GM23248 (cell line): ENCODE measurements around the gene PIAS2.

Source experiments
- EZH2 ChIP-seq: fragments of 200-600 bp; sonication (generic); IDR thresholded peaks from 2 replicates; pipeline ENCODE4 v1.6.1; 2018; ENCODE audit warnings: antibody characterized with exemption, mild to moderate bottlenecking; ENCODE audit not compliant: insufficient read depth, poor library complexity, severe bottlenecking
- EZH2phosphoT487 ChIP-seq: fragments of 200-600 bp; sonication (generic); IDR thresholded peaks from 2 replicates; pipeline ENCODE4 v1.6.1; 2018; ENCODE audit warnings: antibody characterized with exemption, moderate library complexity, mild to moderate bottlenecking, low read depth; ENCODE audit not compliant: insufficient read depth

DNA sequence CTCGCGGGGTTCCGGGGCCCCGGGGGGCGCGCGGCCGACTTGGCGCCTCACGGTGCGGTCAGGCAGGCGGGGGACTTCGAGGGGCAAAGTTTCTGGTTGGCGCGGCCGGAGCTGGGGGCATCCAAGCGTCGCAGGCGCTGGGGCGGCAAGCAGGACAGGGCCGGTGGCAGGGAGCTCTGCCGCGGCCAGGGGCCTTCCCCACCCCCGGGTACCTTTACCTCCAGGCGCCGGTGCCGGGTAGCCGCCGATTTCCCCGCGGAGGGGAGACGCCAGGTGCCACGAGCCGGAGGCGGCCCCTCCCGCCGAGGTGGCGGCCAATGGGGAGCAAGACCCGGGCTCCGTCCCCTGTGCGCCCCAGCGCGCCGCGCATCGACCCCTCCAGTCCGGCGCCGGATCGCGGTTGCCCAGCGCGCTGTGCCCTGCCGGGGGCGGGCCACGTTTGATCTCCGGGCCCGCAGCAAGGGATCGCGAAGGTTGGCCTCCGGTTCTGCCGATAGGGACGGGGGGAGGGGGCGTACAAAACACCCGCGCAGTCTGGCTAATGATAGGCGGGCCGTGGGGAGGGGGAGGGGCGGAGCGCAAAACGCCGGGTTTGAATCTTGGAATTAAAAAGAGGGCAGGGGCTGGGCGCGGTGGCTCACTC, 160.6 kb downstream of the PIAS2 start, which contains the start of gene ST8SIA5:
- TF ChIP-seq EZH2: no peak
- TF ChIP-seq EZH2phosphoT487: 0 out of 2 replicates have a peak, but pooled peaks have one; percentile 49
